Kidney (tissue), 14 donors: Measurements from ENCODE around the gene FRMD3. TPM values are rescaled to one million over a fixed set of nuclear protein-coding genes. Genes with fewer than 3 reads are reported as not detected.
"Not testable (repeated sequence)": the region's sequence is repeated elsewhere in the genome, so short reads cannot be mapped to it uniquely, and the experiment has no call there.

Source experiments
- DNase-seq, 5 donors: peaks; one replicate each; pipeline ENCODE4 v3.0.0-alpha.2; 2013 to 2020
- FAIRE-seq: peaks from 2 replicates; lab custom pipeline; 2012; peaks lifted over from hg19 to GRCh38; lab: Jason Lieb, UNC
- H3K27ac ChIP-seq, 2 donors: one replicate each; pipeline ENCODE4 v1.7.0; 2013; ENCODE audit warnings: low read depth in 2 of 2, low read length in 2 of 2, inconsistent platforms in 1 of 2
- H3K27me3 ChIP-seq: one replicate; pipeline ENCODE4 v1.7.1; 2013; ENCODE audit warnings: low read length, inconsistent platforms; ENCODE audit not compliant: control insufficient read depth, insufficient read depth
- H3K36me3 ChIP-seq, 3 donors: one replicate each; pipeline versions ENCODE4 v1.7.0 to v1.7.1; 2013; ENCODE audit warnings: low read length in 3 of 3, control low read depth in 1 of 3, inconsistent platforms in 1 of 3; ENCODE audit not compliant: insufficient read depth in 3 of 3, control insufficient read depth in 2 of 3
- H3K4me1 ChIP-seq, 3 donors: one replicate each; pipeline versions ENCODE4 v1.7.0 to v1.7.1; 2013; ENCODE audit warnings: low read length in 3 of 3, inconsistent platforms in 1 of 3, low read depth in 1 of 3; ENCODE audit not compliant: control insufficient read depth in 2 of 3, insufficient read depth in 2 of 3
- H3K4me3 ChIP-seq, 3 donors: one replicate each; pipeline versions ENCODE4 v1.7.0 to v1.8.1; 2013; ENCODE audit warnings: low read length in 3 of 3, control low read depth in 1 of 3, inconsistent platforms in 1 of 3
- H3K9ac ChIP-seq, 3 donors: one replicate each; pipeline versions ENCODE4 v1.7.0 to v1.7.1; 2013; ENCODE audit warnings: low read length in 3 of 3, control low read depth in 1 of 3, inconsistent platforms in 1 of 3
- H3K9me3 ChIP-seq, 3 donors: one replicate each; pipeline versions ENCODE4 v1.7.0 to v1.7.1; 2013; ENCODE audit warnings: low read length in 3 of 3, control low read depth in 1 of 3, inconsistent platforms in 1 of 3; ENCODE audit not compliant: control insufficient read depth in 2 of 3, insufficient read depth in 1 of 3
- intact Hi-C: fragments of 100-400 bp; cut with DNase I; formaldehyde crosslinking; loops from one replicate; pipeline ENCODE4 v1.11.1; 2022
- polyA plus RNA-seq: library from polyadenylated mRNA; stranded (reverse); fragments of 350-450 nt; fragmentation: Illumina TruSeq; extraction: RNeasy Lipid Tissue Mini Kit (QIAGEN cat#74804); gene quantifications from one replicate; pipeline ENCODE4 v1.2.3, GENCODE V29; 2014; ENCODE audit warnings: low read depth, low replicate concordance; ENCODE audit not compliant: insufficient read depth
- total RNA-seq: library from RNA; stranded (reverse); fragmentation: NEBNext Ultra II Directional; extraction: Animal tissue kit (Norgen Biotek cat#: 25700); gene quantifications from one replicate; pipeline ENCODE4 v1.2.1, GENCODE V29; 2021
- TF ChIP-seq, protein P1 (sequence below): IDR thresholded peaks from 3 replicates; pipeline ENCODE4 v1.5.1; 2012; ENCODE audit warnings: mild to moderate bottlenecking, moderate library complexity, borderline replicate concordance; ENCODE audit not compliant: insufficient read depth; ENCODE audit errors: extremely low read depth
- donor health status: control.
- donor health status: control.
- donor health status: control.
- donor health status: control.
- donor health status: control.
- donor health status: DM: yes; HTN: yes; CAD: no.
- donor health status: Normal renal cell carcinoma (clear cell type).

The FRMD3 gene
- total and polyA plus RNA-seq, 2 donors from 2014 or later = 9.9 to 11.0 TPM

DNA sequence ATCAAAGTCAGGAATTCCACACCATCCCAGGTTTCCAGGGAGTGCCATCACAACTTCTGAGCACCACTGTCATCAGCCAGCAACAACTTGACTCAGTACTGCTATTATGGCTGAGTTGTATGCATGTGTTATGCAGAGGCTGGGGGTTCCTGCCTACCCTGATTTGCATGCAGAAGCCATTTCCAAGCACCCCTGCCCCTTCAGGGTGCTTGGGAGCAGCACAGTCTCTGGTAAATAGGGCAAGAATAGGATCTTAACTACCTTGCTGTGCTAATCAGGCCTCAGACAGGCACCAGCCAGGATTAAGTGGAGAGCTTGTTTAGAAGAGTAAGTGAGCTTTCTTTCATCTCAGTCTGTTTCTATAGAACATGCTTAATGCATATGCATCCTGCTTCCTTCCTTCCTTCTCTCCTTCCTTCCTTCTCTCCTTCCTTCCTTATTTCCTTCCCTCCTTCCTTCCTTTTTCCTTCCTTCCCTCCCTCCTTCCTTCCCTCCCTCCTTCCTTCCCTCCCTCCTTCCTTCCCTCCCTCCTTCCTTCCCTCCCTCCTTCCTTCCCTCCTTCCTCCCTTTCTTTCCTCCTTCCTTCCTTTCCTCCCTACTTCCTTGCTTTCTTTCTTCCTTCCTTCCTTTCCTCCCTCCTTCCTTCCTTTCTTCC is 175.7 kb downstream of the FRMD3 start:
- TF ChIP-seq, protein P1, sequence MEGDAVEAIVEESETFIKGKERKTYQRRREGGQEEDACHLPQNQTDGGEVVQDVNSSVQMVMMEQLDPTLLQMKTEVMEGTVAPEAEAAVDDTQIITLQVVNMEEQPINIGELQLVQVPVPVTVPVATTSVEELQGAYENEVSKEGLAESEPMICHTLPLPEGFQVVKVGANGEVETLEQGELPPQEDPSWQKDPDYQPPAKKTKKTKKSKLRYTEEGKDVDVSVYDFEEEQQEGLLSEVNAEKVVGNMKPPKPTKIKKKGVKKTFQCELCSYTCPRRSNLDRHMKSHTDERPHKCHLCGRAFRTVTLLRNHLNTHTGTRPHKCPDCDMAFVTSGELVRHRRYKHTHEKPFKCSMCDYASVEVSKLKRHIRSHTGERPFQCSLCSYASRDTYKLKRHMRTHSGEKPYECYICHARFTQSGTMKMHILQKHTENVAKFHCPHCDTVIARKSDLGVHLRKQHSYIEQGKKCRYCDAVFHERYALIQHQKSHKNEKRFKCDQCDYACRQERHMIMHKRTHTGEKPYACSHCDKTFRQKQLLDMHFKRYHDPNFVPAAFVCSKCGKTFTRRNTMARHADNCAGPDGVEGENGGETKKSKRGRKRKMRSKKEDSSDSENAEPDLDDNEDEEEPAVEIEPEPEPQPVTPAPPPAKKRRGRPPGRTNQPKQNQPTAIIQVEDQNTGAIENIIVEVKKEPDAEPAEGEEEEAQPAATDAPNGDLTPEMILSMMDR = no peak
- no peak overlapping the region for H3K9ac ChIP-seq
- DNase-seq (no peak), FAIRE-seq (no peak)
- H3K4me1 ChIP-seq = no peaks in the 10 kb centered on the region
- intact Hi-C loops = no loop called here
- no peak overlapping the region for H3K27ac ChIP-seq
- no peak overlapping the region for H3K4me3 ChIP-seq
- no peaks in the 10 kb centered on the region for H3K9me3 ChIP-seq
- H3K36me3 ChIP-seq = no peaks in the 10 kb centered on the region
- no peaks in the 10 kb centered on the region for H3K27me3 ChIP-seq

DNA sequence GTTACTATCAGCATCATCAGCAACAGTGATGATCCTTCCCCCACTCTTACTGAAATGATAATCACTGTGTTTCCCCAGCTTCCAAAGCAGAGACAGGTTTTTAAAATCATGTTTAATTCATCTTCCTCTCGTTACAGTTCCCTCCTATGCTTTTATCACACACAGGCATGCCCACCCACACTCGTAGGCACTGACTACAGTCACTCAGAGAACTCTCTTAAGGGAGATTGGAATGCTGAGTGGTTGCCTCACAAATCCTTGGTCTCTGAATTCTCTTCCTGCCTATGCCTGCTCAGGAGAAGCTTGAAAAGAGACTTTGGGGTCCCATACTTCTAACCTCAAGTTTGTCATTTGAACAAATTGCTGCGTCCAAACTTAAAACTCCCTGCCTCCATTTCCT is 179.2 kb downstream of the FRMD3 start:
- intact Hi-C loops = no loop called here

DNA sequence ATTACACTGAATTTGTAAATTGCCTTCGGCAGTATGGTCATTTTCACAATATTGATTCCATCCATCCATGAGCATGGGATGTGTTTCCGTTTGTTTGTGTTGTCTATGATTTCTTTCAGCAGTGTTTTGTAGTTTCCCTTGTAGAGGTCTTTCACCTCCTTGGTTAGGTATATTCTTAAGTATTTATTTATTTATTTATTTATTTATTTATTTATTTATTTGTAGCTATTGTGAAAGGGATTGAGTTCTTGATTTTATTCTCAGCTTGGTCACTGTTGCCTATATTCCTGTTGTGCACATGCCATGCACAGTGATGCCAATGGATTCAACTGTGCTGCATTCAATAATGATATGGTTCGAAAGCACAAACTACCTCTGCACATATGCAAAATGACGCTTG is 179.7 kb downstream of the FRMD3 start:
- intact Hi-C loops, H3K4me1 ChIP-seq, H3K4me3 ChIP-seq, H3K9me3 ChIP-seq, H3K27ac ChIP-seq, DNase-seq, H3K27me3 ChIP-seq, H3K36me3 ChIP-seq, FAIRE-seq, H3K9ac ChIP-seq: not testable (repeated sequence)

More for the DNA sequence above, 179.2 kb downstream of the FRMD3 start:
- DNase-seq (no peak), FAIRE-seq (no peak)
- no peak overlapping the region for H3K4me3 ChIP-seq
- TF ChIP-seq, protein P1 = no peak
- no peaks in the 10 kb centered on the region for H3K36me3 ChIP-seq
- H3K27me3 ChIP-seq = no peaks in the 10 kb centered on the region
- H3K27ac ChIP-seq = no peak overlapping the region
- no peak overlapping the region for H3K9ac ChIP-seq
- H3K9me3 ChIP-seq = no peaks in the 10 kb centered on the region
- no peaks in the 10 kb centered on the region for H3K4me1 ChIP-seq

DNA sequence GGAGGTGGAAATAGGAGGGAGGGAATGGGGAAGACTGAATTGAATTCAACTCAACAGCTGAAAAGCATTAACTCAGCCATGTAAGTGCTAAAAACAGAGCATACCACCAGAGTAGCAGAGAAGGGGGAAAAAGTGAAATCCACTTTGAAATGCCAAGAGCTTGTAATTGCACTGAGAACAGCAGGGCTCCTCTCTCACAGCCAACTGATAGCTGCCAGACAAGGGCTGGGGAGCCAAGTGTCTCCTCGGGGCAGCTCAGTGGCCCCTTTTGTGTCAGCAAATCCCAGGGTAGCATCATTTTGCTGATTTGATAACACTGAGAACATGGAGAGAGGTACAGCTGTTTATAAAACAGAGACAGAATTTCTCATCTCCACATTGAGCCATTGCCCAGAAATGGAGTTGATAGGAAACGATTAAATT is 182.5 kb downstream of the FRMD3 start:
- DNase-seq (peak in 1 of 5 donors; percentile 16), FAIRE-seq (no peak)
- Histone ChIP-seq H3K9ac (no peak overlapping the region), H3K9me3 (no peaks in the 10 kb centered on the region), H3K4me3 (no peak overlapping the region), H3K4me1 (no peaks in the 10 kb centered on the region), H3K27me3 (no peaks in the 10 kb centered on the region), H3K27ac (no peak overlapping the region), H3K36me3 (no peaks in the 10 kb centered on the region)
- TF ChIP-seq, protein P1 = no peak
- intact Hi-C loops = no loop called here
